A549 (cell line): ENCODE results near the gene TRANK1.

ENCODE experiments used
- CEBPB ChIP-seq, 2 experiments: fragments of >200 bp in 1 of 2; sonication (Bioruptor Twin) in 1 of 2; formaldehyde crosslinking in 1 of 2; IDR thresholded peaks; 2 replicates each; pipeline ENCODE4 v1.6.1; 2012 to 2016
- FOXS1 ChIP-seq: fragments of 250-450 bp; sonication (Bioruptor Pico); IDR thresholded peaks from 2 replicates; pipeline ENCODE4 v1.5.0; 2020; ENCODE audit warnings: mild to moderate bottlenecking, moderate library complexity
- MAFK ChIP-seq: fragments of 450-650 bp; IDR thresholded peaks from 2 replicates; pipeline ENCODE4 v1.6.1; 2014; ENCODE audit not compliant: partially characterized antibody
- NPAS2 ChIP-seq: fragments of 250-450 bp; sonication (Bioruptor Pico); IDR thresholded peaks from 2 replicates; pipeline ENCODE4 v1.8.0; 2022; ENCODE audit warnings: mild to moderate bottlenecking, moderate library complexity, borderline replicate concordance
- POLR2A ChIP-seq: IDR thresholded peaks from 2 replicates; pipeline ENCODE4 v1.6.1; 2012; ENCODE audit warnings: mild to moderate bottlenecking, low read length

DNA sequence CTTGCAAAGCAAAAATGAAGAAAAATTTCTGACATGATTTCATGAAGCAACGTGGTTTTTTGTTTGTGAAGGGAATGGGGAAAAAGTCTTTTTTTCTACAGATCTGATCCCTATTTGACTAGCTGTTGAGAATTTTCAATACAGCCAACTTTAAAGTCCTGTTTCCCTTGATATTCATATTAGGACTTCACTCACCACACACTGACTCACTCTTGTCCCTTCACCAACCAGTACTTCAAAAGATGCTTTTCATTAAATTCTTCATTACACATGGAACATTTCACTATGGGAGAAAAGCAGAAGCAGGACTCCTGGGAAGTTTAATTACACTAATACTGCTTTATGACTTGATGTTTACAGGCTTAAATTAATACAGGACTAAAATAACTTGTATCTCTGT lies 16.6 kb downstream of the TRANK1 start:
- TF ChIP-seq MAFK: no peak
- TF ChIP-seq FOXS1 (CRISPR knock-in tag): no peak
- TF ChIP-seq NPAS2 (CRISPR knock-in tag): no peak
- no peak for TF ChIP-seq CEBPB (IDR thresholded peaks at IDR 0.05)
- TF ChIP-seq POLR2A: no peak
